IMR-90 (cell line): ENCODE measurements around the gene CDC34.

Experiments used
- CEBPB ChIP-seq: IDR thresholded peaks from 2 replicates; pipeline ENCODE4 v1.6.1; 2012; ENCODE audit warnings: low read depth, low read length, improper control_type of control experiment
- CTCF ChIP-seq: conservative IDR thresholded peaks from 2 replicates; pipeline ENCODE4 v1.5.1; 2012; ENCODE audit warnings: mild to moderate bottlenecking, low read depth, low read length, improper control_type of control experiment
- POLR2A ChIP-seq: IDR thresholded peaks from 2 replicates; pipeline ENCODE4 v1.6.1; 2012; ENCODE audit warnings: mild to moderate bottlenecking, low read depth, low read length
- RAD21 ChIP-seq: IDR thresholded peaks from 2 replicates; pipeline ENCODE4 v1.6.1; 2012; ENCODE audit warnings: low read length, improper control_type of control experiment
- USF2 ChIP-seq: fragments of 150-350 bp; IDR thresholded peaks from 2 replicates; pipeline ENCODE4 v1.6.1; 2017; ENCODE audit warnings: mild to moderate bottlenecking, antibody characterized with exemption, low read length, low read depth

- TF ChIP-seq CTCF (no peak), POLR2A (no peak), RAD21 (no peak), CEBPB (no peak), USF2 (no peak)
Measured at GRCh38 chr19:493391-494170, 38.0 kb upstream of the CDC34 start.
